ENCODE measurements around the gene TTC28. TPM values are rescaled to one million over a fixed set of nuclear protein-coding genes. Genes with fewer than 3 reads are reported as not detected.

TTC28 gene
- total RNA-seq, 2 donors from 2014 or later: 29.2 to 74.6 TPM

DNA sequence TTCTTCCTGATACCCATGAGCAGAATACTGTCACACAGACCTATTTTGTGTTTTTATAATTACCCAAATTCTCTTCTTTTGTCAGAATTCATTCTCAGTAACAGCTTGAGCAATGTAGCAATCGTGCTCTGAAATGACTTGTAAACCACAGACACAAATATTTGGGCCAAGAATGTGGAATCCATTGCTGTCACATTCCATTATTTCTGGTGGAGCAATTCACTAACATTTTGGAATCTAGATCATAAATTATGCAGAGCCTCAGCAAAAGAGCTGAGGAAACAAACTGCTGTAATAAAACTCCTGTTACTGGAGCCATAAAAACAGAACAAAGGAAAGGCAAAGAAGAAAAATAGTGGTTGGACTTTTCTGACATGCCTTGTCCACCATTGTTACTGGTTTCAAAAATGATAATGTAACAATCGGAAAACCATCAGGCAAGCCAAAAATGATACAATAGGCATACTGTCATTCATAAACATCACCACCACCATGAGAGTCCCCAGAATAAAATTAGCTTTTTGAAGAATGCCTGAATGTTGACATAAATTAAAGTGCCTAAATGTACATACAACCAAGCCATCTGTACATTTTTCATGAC lies 537.2 kb downstream of the TTC28 start:
- WGBS: 4% methylated on average over 2 of the region's 2 CpGs
- H3K36me3 ChIP-seq: no peaks in the 10 kb centered on the region
- no peaks in the 10 kb centered on the region for H3K27me3 ChIP-seq (replicated peaks; ENCODE audit: insufficient read depth)
- no peaks in the 10 kb centered on the region for H3K4me1 ChIP-seq (replicated peaks)
- H3K9me3 ChIP-seq: no peaks in the 10 kb centered on the region
- no peak overlapping the region for H3K4me3 ChIP-seq
- TF ChIP-seq POLR2AphosphoS5 (IDR thresholded peaks at IDR 0.05) (peak; percentile 65), CTCF (IDR thresholded peaks at IDR 0.05) (no peak)
- no peak overlapping the region for H3K27ac ChIP-seq
- intact Hi-C loops (cut with DNase I): no loop called here
- DNase-seq (ENCODE audit: low spot score): peak; percentile 12

DNA sequence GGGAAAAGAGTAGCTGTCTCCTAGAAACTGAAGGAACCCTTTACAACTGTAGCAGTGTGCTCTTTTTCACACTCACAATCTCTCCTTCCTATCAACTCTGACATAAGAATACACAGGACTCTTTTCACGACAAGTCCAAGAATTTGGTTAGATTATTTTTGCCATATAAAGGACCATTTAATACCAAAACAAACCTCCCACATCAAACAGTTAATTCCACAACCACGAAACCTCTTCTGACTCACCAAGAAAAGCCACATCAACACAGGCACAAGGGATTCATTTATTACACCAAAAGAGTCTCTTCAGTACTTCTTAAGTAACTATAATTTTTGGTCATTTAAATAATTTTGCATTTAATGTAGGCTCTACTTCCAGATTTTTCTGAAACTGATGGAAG lies 538.0 kb downstream of the TTC28 start:
- TF ChIP-seq CTCF (IDR thresholded peaks at IDR 0.05) (no peak), POLR2AphosphoS5 (IDR thresholded peaks at IDR 0.05) (no peak), POLR2A (IDR thresholded peaks at IDR 0.05) (no peak)
- 42% methylated on average over 2 of the region's 2 CpGs for WGBS
- no peak overlapping the region for H3K4me3 ChIP-seq
- H3K4me1 ChIP-seq (replicated peaks): no peaks in the 10 kb centered on the region
- no peak overlapping the region for H3K27ac ChIP-seq
- no peaks in the 10 kb centered on the region for H3K9me3 ChIP-seq
- no peaks in the 10 kb centered on the region for H3K27me3 ChIP-seq (replicated peaks; ENCODE audit: insufficient read depth)
- intact Hi-C loops (cut with DNase I): no loop called here
- H3K36me3 ChIP-seq: no peaks in the 10 kb centered on the region
- DNase-seq (ENCODE audit: low spot score): no peak

GRCh38 chr22:28139961-28140360 lies 539.7 kb downstream of the TTC28 start:
- no peaks in the 10 kb centered on the region for H3K9me3 ChIP-seq
- H3K36me3 ChIP-seq: no peaks in the 10 kb centered on the region
- H3K27ac ChIP-seq: no peak overlapping the region
- no peak for DNase-seq (ENCODE audit: low spot score)
- no peak for TF ChIP-seq POLR2AphosphoS5 (IDR thresholded peaks at IDR 0.05)
- no peak for TF ChIP-seq CTCF (IDR thresholded peaks at IDR 0.05)
- TF ChIP-seq POLR2A (IDR thresholded peaks at IDR 0.05): no peak
- 90% methylated on average over 2 of the region's 2 CpGs for WGBS
- H3K4me1 ChIP-seq (replicated peaks): no peaks in the 10 kb centered on the region
- no peak overlapping the region for H3K4me3 ChIP-seq
- no peaks in the 10 kb centered on the region for H3K27me3 ChIP-seq (replicated peaks; ENCODE audit: insufficient read depth)
- intact Hi-C loops (cut with DNase I): no loop called here

DNA sequence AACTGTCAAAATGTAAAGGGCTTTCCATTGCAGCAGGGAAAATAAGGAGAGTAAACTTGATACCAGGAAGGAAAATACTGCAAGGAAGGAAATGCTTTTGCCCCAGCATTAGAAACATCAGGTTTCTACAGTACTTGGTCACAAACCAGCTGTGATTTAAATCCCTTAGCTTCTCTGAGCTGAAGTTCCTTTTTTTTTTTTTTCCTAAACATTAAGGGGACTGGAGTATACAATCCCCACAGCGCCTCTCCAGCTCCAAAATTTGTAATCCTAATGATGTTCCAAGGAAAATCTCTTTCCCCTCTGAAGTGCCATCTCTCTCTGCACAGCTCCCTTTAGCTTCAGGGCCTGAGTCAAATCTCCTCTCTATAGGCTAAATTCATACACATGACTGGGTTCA lies 540.1 kb downstream of the TTC28 start:
- no peak for DNase-seq (ENCODE audit: low spot score)

More for the DNA sequence above, 540.1 kb downstream of the TTC28 start:
- no peak overlapping the region for H3K4me3 ChIP-seq
- TF ChIP-seq CTCF (IDR thresholded peaks at IDR 0.05): no peak
- TF ChIP-seq POLR2A (IDR thresholded peaks at IDR 0.05): no peak
- no peak for TF ChIP-seq POLR2AphosphoS5 (IDR thresholded peaks at IDR 0.05)
- intact Hi-C loops (cut with DNase I): no loop called here
- WGBS: 95% methylated on average over 1 of the region's 1 CpG
- H3K9me3 ChIP-seq: no peaks in the 10 kb centered on the region
- H3K27ac ChIP-seq: no peak overlapping the region
- H3K27me3 ChIP-seq (replicated peaks; ENCODE audit: insufficient read depth): no peaks in the 10 kb centered on the region
- H3K36me3 ChIP-seq: no peaks in the 10 kb centered on the region
- H3K4me1 ChIP-seq (replicated peaks): no peaks in the 10 kb centered on the region
